DND-41 (cell line): ENCODE data around the gene ZKSCAN2.

Experiments
- EZH2 ChIP-seq: IDR thresholded peaks from 3 replicates; pipeline ENCODE4 v1.6.1; 2012; ENCODE audit warnings: borderline replicate concordance, low read depth, mild to moderate bottlenecking, moderate library complexity, low read length, inconsistent platforms; ENCODE audit not compliant: severe bottlenecking
- TF ChIP-seq, protein P1 (sequence below): IDR thresholded peaks from 2 replicates; pipeline ENCODE4 v1.5.1; 2012; ENCODE audit warnings: borderline replicate concordance, low read length, moderate library complexity, mild to moderate bottlenecking; ENCODE audit not compliant: poor library complexity, severe bottlenecking; ENCODE audit errors: extremely low read depth

DNA sequence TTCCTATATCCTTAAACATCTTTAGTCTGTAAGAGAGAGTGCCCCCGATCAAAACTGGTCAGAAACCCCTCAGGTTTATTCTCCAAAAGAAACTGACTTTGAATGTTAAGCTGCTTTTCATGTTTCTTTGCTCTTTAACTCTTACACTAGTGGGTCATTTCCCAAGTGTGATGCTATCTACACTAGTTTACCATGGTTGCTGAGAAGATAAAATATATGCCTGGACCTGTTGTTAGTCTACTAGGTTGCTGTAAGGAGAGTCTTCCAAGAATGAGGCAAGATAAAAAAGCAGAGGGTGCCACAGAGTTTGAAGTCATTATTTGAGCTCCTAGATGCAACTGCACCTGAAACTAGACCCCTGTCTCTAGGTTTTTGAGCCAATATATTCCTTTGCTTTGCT lies 12.2 kb upstream of the ZKSCAN2 start:
- TF ChIP-seq, protein P1, sequence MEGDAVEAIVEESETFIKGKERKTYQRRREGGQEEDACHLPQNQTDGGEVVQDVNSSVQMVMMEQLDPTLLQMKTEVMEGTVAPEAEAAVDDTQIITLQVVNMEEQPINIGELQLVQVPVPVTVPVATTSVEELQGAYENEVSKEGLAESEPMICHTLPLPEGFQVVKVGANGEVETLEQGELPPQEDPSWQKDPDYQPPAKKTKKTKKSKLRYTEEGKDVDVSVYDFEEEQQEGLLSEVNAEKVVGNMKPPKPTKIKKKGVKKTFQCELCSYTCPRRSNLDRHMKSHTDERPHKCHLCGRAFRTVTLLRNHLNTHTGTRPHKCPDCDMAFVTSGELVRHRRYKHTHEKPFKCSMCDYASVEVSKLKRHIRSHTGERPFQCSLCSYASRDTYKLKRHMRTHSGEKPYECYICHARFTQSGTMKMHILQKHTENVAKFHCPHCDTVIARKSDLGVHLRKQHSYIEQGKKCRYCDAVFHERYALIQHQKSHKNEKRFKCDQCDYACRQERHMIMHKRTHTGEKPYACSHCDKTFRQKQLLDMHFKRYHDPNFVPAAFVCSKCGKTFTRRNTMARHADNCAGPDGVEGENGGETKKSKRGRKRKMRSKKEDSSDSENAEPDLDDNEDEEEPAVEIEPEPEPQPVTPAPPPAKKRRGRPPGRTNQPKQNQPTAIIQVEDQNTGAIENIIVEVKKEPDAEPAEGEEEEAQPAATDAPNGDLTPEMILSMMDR, result no peak
- no peak for TF ChIP-seq EZH2
